ENCODE results near the gene ZRANB3. TPM values are rescaled to one million over a fixed set of nuclear protein-coding genes. Genes with fewer than 3 reads are reported as not detected.

ZRANB3 gene
- total and polyA plus RNA-seq, 8 donors = 0.87 to 16.3 (median 2.6) TPM

- H3K4me1 ChIP-seq = no peaks in the 10 kb centered on the region
- peaks cover 0 to 3% (median 0%) of the 10 kb centered on the region in 4 donors for H3K36me3 ChIP-seq
- no peaks in the 10 kb centered on the region for H3K27me3 ChIP-seq
- peaks cover 0 to 3% (median 0%) of the 10 kb centered on the region in 4 donors for H3K9me3 ChIP-seq
- intact Hi-C loops (cut with DNase I; ENCODE audit: low total_unique reads) = no loop called here
- H3K4me3 ChIP-seq = no peak overlapping the region
- 97 to 100% (median 100%) methylated on average over 3 of the region's 3 CpGs for WGBS, 5 donors
- no peak for DNase-seq
- H3K27ac ChIP-seq = no peak overlapping the region
- TF ChIP-seq, protein P1, sequence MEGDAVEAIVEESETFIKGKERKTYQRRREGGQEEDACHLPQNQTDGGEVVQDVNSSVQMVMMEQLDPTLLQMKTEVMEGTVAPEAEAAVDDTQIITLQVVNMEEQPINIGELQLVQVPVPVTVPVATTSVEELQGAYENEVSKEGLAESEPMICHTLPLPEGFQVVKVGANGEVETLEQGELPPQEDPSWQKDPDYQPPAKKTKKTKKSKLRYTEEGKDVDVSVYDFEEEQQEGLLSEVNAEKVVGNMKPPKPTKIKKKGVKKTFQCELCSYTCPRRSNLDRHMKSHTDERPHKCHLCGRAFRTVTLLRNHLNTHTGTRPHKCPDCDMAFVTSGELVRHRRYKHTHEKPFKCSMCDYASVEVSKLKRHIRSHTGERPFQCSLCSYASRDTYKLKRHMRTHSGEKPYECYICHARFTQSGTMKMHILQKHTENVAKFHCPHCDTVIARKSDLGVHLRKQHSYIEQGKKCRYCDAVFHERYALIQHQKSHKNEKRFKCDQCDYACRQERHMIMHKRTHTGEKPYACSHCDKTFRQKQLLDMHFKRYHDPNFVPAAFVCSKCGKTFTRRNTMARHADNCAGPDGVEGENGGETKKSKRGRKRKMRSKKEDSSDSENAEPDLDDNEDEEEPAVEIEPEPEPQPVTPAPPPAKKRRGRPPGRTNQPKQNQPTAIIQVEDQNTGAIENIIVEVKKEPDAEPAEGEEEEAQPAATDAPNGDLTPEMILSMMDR (IDR thresholded peaks at IDR 0.05) = no peak
- no peak for TF ChIP-seq POLR2AphosphoS5 (IDR thresholded peaks at IDR 0.05)
- TF ChIP-seq EP300 (IDR thresholded peaks at IDR 0.05) = no peak
- no peak for TF ChIP-seq POLR2A (IDR thresholded peaks at IDR 0.05)
Observed at GRCh38 chr2:135256531-135257260, 274.3 kb downstream of the ZRANB3 start.

GRCh38 chr2:135255208-135255607, 275.8 kb downstream of the ZRANB3 start:
- WGBS, 5 donors = 81 to 96% (median 88%) methylated on average over 1 of the region's 1 CpG
- intact Hi-C loops (cut with DNase I; ENCODE audit: low total_unique reads) = no loop called here
- Histone ChIP-seq H3K36me3 (peaks cover 0 to 18% (median 0%) of the 10 kb centered on the region in 4 donors), H3K4me3 (no peak overlapping the region), H3K4me1 (no peaks in the 10 kb centered on the region), H3K27me3 (no peaks in the 10 kb centered on the region), H3K9me3 (peaks cover 0 to 18% (median 7%) of the 10 kb centered on the region in 4 donors), H3K27ac (no peak overlapping the region)
- no peak for DNase-seq
- TF ChIP-seq EP300 (IDR thresholded peaks at IDR 0.05) (no peak), POLR2AphosphoS5 (IDR thresholded peaks at IDR 0.05) (no peak), POLR2A (IDR thresholded peaks at IDR 0.05) (no peak)
- TF ChIP-seq, protein P1 (IDR thresholded peaks at IDR 0.05) = no peak

DNA sequence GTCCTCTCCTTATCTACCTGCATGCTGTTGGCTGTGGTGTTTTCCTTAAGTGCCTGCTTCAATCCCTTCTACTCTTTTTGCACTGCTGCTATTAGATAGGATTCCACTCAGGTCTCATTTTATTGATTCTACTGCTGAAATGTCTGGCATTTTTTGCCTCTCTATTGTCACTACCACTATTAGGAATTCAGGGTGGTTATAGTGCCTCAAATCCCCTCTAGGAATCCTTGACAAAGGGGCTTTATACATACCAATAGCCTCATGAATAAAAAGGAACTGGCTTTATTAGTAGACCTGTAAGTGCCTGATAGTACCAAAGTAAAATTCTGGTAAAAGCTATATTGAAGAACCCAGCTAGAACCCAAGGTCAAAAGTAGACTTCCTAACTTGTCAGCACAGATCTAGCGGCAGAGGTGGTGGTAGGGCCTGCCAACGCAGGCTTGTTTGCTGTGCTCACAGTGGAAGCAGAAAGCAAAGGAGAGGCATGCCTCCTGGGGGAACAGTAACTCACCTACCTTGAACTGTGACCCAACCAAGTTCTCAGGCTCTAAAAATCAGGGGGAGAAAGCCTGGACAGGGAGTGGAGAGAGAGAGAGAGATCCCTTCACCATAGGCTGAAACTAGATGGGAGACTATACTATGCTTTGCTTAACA, 278.1 kb downstream of the ZRANB3 start:
- peak in 1 of 2 donors; percentile 8 for DNase-seq
- no peak for TF ChIP-seq EP300 (IDR thresholded peaks at IDR 0.05)
- TF ChIP-seq POLR2AphosphoS5 (IDR thresholded peaks at IDR 0.05) = no peak
- TF ChIP-seq, protein P1 (IDR thresholded peaks at IDR 0.05) = no peak
- TF ChIP-seq POLR2A (IDR thresholded peaks at IDR 0.05) = no peak
- peaks cover 0 to 25% (median 10%) of the 10 kb centered on the region in 4 donors for H3K9me3 ChIP-seq
- no peak overlapping the region for H3K4me3 ChIP-seq
- H3K27me3 ChIP-seq = no peaks in the 10 kb centered on the region
- no peaks in the 10 kb centered on the region for H3K4me1 ChIP-seq
- intact Hi-C loops (cut with DNase I; ENCODE audit: low total_unique reads) = no loop called here
- H3K27ac ChIP-seq = no peak overlapping the region
- peaks cover 0 to 22% (median 0%) of the 10 kb centered on the region in 4 donors for H3K36me3 ChIP-seq
- 68 to 86% (median 72%) methylated on average over 2 of the region's 2 CpGs for WGBS, 5 donors

DNA sequence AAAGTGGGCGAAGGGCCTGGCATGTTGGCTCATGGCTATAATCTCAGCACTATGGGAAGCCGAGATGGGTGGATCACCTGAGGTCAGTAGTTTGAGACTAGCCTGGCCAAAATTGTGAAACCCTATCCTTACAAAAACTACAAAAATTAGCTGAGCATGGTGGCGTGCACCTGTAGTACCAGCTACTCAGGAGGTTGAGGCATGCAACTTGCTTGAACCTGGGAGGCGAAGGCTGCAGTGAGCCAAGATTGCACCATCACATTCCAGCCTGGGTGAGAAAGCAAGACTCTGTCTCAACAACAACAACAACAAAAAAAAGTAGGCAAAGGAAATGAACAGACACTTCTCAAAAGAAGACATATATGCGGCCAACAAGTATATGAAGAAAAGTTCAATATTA, 282.4 kb downstream of the ZRANB3 start:
- TF ChIP-seq POLR2A (IDR thresholded peaks at IDR 0.05) (no peak), POLR2AphosphoS5 (IDR thresholded peaks at IDR 0.05) (no peak)
- WGBS, 5 donors = 91 to 97% (median 94%) methylated on average over 5 of the region's 5 CpGs
- H3K9me3 ChIP-seq = peaks cover 0 to 25% (median 10%) of the 10 kb centered on the region in 4 donors
- no peak overlapping the region for H3K27ac ChIP-seq
- no peak for DNase-seq
- H3K27me3 ChIP-seq = no peaks in the 10 kb centered on the region
- no peaks in the 10 kb centered on the region for H3K4me1 ChIP-seq
- no peak overlapping the region for H3K4me3 ChIP-seq
- H3K36me3 ChIP-seq = peaks cover 0 to 22% (median 0%) of the 10 kb centered on the region in 4 donors
- intact Hi-C loops (cut with DNase I; ENCODE audit: low total_unique reads) = no loop called here
